Measurements from ENCODE around the gene CCDC83.

DNA sequence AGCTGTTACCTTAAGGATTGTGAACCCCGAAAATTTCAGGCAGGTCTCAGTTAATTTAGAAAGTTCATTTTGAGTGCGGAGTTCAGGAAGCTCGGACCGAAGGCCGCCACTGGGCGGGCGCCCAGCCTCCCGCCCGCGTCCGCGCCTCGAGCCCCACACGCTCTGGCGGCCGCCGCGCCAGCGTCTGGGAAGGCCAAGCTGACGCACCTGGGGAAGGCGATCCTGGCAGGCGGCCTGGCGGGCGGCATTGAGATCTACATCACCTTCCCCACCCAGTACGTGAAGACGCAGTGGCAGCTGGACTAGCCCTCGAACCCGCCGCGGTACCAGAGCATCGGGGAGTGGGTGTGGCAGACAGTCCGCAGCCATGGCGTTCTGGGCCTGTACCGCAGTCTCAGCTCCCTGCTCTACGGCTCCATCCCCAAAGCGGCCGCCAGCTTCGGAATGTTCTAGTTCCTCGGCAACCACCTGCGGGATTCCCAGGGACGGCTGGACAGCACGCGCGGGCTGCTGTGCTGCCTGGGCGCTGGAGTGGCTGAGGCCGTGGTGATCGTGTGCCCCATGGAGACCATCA is 79.5 kb downstream of the CCDC83 start:
- TF ChIP-seq ARNTL (CRISPR knock-in tag; IDR thresholded peaks at IDR 0.05; ENCODE audit: borderline replicate concordance, low read depth) (no peak), ZNF565 (CRISPR knock-in tag; conservative IDR thresholded peaks at IDR 0.05; ENCODE audit: low read depth) (no peak)

Measured in SK-N-SH treated with all-trans-retinoic acid at 6 μM for 48 hours (cell line).